H1 (cell line): ENCODE data around the gene ASTL. TPM values are rescaled to one million over a fixed set of nuclear protein-coding genes. Genes with fewer than 3 reads are reported as not detected.

Experiments
- CTCF ChIA-PET: fragments of 300-600 bp; sonication (Branson Sonifier 250); formaldehyde crosslinking; loops from one replicate; lab custom pipeline; 2021; ENCODE audit not compliant: partially characterized antibody; lab: Charles Lee
- POLR2A ChIA-PET: fragments of 300-600 bp; sonication (Branson Sonifier 250); formaldehyde crosslinking; loops from one replicate; lab custom pipeline; 2021; ENCODE audit warnings: inconsistent platforms; ENCODE audit not compliant: partially characterized antibody; lab: Charles Lee
- DNase-seq, 2 experiments: peaks; one replicate each; pipeline versions ENCODE4 v3.0.0 to v3.0.0-alpha.2; 2010 to 2022; ENCODE audit warnings: low spot score in 2 of 2, low read depth in 1 of 2, mixed read lengths in 1 of 2
- FAIRE-seq: peaks from 2 replicates; lab custom pipeline; 2011; peaks lifted over from hg19 to GRCh38; lab: Jason Lieb, UNC
- H2AFZ ChIP-seq: 2 replicates; pipeline ENCODE4 v1.8.1; 2012; ENCODE audit warnings: low read length, inconsistent platforms
- H2AK5ac ChIP-seq: 2 replicates; pipeline ENCODE4 v1.6.1; 2013; ENCODE audit warnings: low read depth, low read length
- H2BK120ac ChIP-seq: replicated peaks from 2 replicates; pipeline ENCODE3; 2013; ENCODE audit warnings: low read depth, low read length, inconsistent platforms
- H2BK12ac ChIP-seq: 2 replicates; pipeline ENCODE4 v1.6.1; 2013; ENCODE audit warnings: low read depth, low read length
- H2BK15ac ChIP-seq: 2 replicates; pipeline ENCODE4 v1.6.1; 2013; ENCODE audit warnings: low read length
- H2BK20ac ChIP-seq: 2 replicates; pipeline ENCODE4 v1.6.1; 2013; ENCODE audit warnings: low read length
- H2BK5ac ChIP-seq: 2 replicates; pipeline ENCODE4 v1.6.1; 2013; ENCODE audit warnings: low read depth, low read length
- H3K14ac ChIP-seq: 2 replicates; pipeline ENCODE4 v1.6.1; 2013; ENCODE audit warnings: inconsistent platforms; ENCODE audit not compliant: insufficient read length
- H3K18ac ChIP-seq: 2 replicates; pipeline ENCODE4 v1.6.1; 2013; ENCODE audit warnings: low read length; ENCODE audit errors: extremely low read depth
- H3K23ac ChIP-seq: 2 replicates; pipeline ENCODE4 v1.6.1; 2013; ENCODE audit warnings: inconsistent platforms; ENCODE audit not compliant: insufficient read length
- H3K23me2 ChIP-seq: 2 replicates; pipeline ENCODE4 v1.6.1; 2013; ENCODE audit warnings: low read depth, low read length
- H3K27ac ChIP-seq: 2 replicates; pipeline ENCODE4 v1.6.1; 2011; ENCODE audit warnings: low read depth, low read length, inconsistent platforms
- H3K27me3 ChIP-seq, 4 experiments: replicated peaks in 1 of 4; 1 replicate in 1 of 4; 2 replicates in 3 of 4; pipeline versions ENCODE4 v1.6.1 to v1.8.1; 2011 to 2013; ENCODE audit warnings: low read length in 3 of 4, mild to moderate bottlenecking in 3 of 4, inconsistent platforms in 2 of 4, mixed read lengths in 2 of 4, moderate library complexity in 1 of 4; ENCODE audit not compliant: control insufficient read depth in 3 of 4, insufficient read depth in 3 of 4; ENCODE audit errors: extremely low read depth in 1 of 4
- H3K36me3 ChIP-seq, 4 experiments: 2 replicates each; pipeline versions ENCODE4 v1.6.1 to v1.8.1; 2011 to 2013; ENCODE audit warnings: mild to moderate bottlenecking in 4 of 4, low read length in 3 of 4, moderate library complexity in 2 of 4, control low read depth in 1 of 4, inconsistent platforms in 1 of 4; ENCODE audit not compliant: insufficient read depth in 4 of 4, control insufficient read depth in 2 of 4
- H3K4ac ChIP-seq: replicated peaks from 2 replicates; pipeline ENCODE3; 2013; ENCODE audit warnings: low read length, low read depth, mixed read lengths, inconsistent platforms; ENCODE audit not compliant: insufficient read length
- H3K4me1 ChIP-seq, 4 experiments: replicated peaks in 1 of 4; 1 replicate in 1 of 4; 2 replicates in 3 of 4; pipeline versions ENCODE4 v1.6.1 to v1.8.1; 2011 to 2013; ENCODE audit warnings: low read length in 3 of 4, inconsistent platforms in 2 of 4, mixed read lengths in 1 of 4; ENCODE audit not compliant: insufficient read depth in 4 of 4, control insufficient read depth in 3 of 4
- H3K4me2 ChIP-seq, 2 experiments: 2 replicates each; pipeline versions ENCODE4 v1.6.1 to v1.8.1; 2011 to 2013; ENCODE audit warnings: low read depth in 2 of 2, low read length in 2 of 2, control low read depth in 1 of 2, inconsistent platforms in 1 of 2, mild to moderate bottlenecking in 1 of 2; ENCODE audit not compliant: insufficient read depth in 1 of 2
- H3K4me3 ChIP-seq, 4 experiments: fragments of 200-600, 300-600 bp in 1 of 4; sonication (generic), shearing (Covaris generic), sonication (Bioruptor Twin) in 1 of 4; 2 replicates each; pipeline versions ENCODE4 v1.5.1 to v1.8.1; 2011 to 2016; ENCODE audit warnings: low read length in 4 of 4, low read depth in 3 of 4, control low read depth in 2 of 4, inconsistent platforms in 2 of 4, mild to moderate bottlenecking in 2 of 4, mixed read lengths in 1 of 4, moderate library complexity in 1 of 4; ENCODE audit not compliant: insufficient read depth in 2 of 4; ENCODE audit errors: extremely low read depth in 1 of 4
- H3K56ac ChIP-seq: replicated peaks from 2 replicates; pipeline ENCODE3; 2013; ENCODE audit warnings: low read depth, mild to moderate bottlenecking, mixed read lengths, low read length, inconsistent platforms; ENCODE audit not compliant: insufficient read length
- H3K79me1 ChIP-seq: 2 replicates; pipeline ENCODE4 v1.6.1; 2013; ENCODE audit warnings: low read depth, low read length, control low read depth
- H3K79me2 ChIP-seq, 2 experiments: 2 replicates each; pipeline versions ENCODE4 v1.6.1 to v1.8.1; 2012 to 2013; ENCODE audit warnings: low read length in 2 of 2, mild to moderate bottlenecking in 2 of 2, inconsistent platforms in 1 of 2; ENCODE audit not compliant: insufficient read depth in 2 of 2, control insufficient read depth in 1 of 2
- H3K9ac ChIP-seq, 4 experiments: replicated peaks in 1 of 4; 1 replicate in 1 of 4; 2 replicates in 3 of 4; pipeline versions ENCODE4 v1.6.1 to v1.8.1; 2011 to 2013; ENCODE audit warnings: low read depth in 3 of 4, low read length in 3 of 4, control low read depth in 2 of 4, mild to moderate bottlenecking in 2 of 4, moderate library complexity in 2 of 4, inconsistent platforms in 1 of 4; ENCODE audit errors: extremely low read depth in 1 of 4
- H3K9me3 ChIP-seq, 2 experiments: 2 replicates each; pipeline versions ENCODE4 v1.6.1 to v1.8.1; 2012 to 2013; ENCODE audit warnings: mild to moderate bottlenecking in 2 of 2, moderate library complexity in 2 of 2, control low read depth in 1 of 2, inconsistent platforms in 1 of 2, low read depth in 1 of 2, low read length in 1 of 2, mixed read lengths in 1 of 2; ENCODE audit not compliant: insufficient read depth in 2 of 2
- H4K20me1 ChIP-seq, 2 experiments: replicated peaks in 1 of 2; 2 replicates each; pipeline versions ENCODE3 to v1.8.1; 2011 to 2013; ENCODE audit warnings: inconsistent platforms in 2 of 2, low read length in 2 of 2, mild to moderate bottlenecking in 1 of 2; ENCODE audit not compliant: insufficient read depth in 2 of 2, control insufficient read depth in 1 of 2
- H4K5ac ChIP-seq: 2 replicates; pipeline ENCODE4 v1.6.1; 2013; ENCODE audit warnings: low read length, low read depth, mixed read lengths, inconsistent platforms; ENCODE audit not compliant: insufficient read length
- H4K8ac ChIP-seq: 2 replicates; pipeline ENCODE4 v1.8.0; 2013; ENCODE audit warnings: mild to moderate bottlenecking, moderate library complexity, low read length, inconsistent platforms; ENCODE audit not compliant: insufficient read depth; ENCODE audit errors: extremely low read depth
- H4K91ac ChIP-seq: replicated peaks from 2 replicates; pipeline ENCODE3; 2013; ENCODE audit warnings: low read length, mixed read lengths, inconsistent platforms; ENCODE audit not compliant: insufficient read length
- SP1 ChIP-seq: IDR thresholded peaks from 2 replicates; pipeline ENCODE4 v1.6.1; 2011; ENCODE audit warnings: low read depth, low read length
- SRF ChIP-seq: IDR thresholded peaks from 2 replicates; pipeline ENCODE4 v1.6.1; 2011; ENCODE audit warnings: mild to moderate bottlenecking, low read depth, low read length, moderate library complexity
- TAF7 ChIP-seq: optimal IDR thresholded peaks from 2 replicates; pipeline ENCODE3; 2011; ENCODE audit warnings: low read depth, mild to moderate bottlenecking, inconsistent platforms, low read length, moderate library complexity, borderline replicate concordance
- WGBS, 2 experiments: shearing (Covaris generic) in 1 of 2; methylation state at CpG; one replicate each; pipeline versions ENCODE4 v1.1.6 to v1.1.7; 2013 to 2015; ENCODE audit warnings: low lambda C conversion rate in 2 of 2, mixed read lengths in 2 of 2, inconsistent platforms in 1 of 2, low coverage in 1 of 2, missing lambda C conversion rate in 1 of 2; ENCODE audit not compliant: insufficient replicate concordance in 2 of 2, insufficient coverage in 1 of 2, insufficient read length in 1 of 2; ENCODE audit errors: extremely low coverage in 1 of 2, missing lambda C conversion rate in 1 of 2; 5-methylcytosine and 5-hydroxymethylcytosine counted together
- polyA plus RNA-seq, 7 experiments: library from polyadenylated mRNA; depleted of rRNA in 3 of 7; stranded (reverse) in 5 of 7; unstranded in 2 of 7; fragments of >200 nt in 5 of 7; fragments of 200-250 nt in 2 of 7; gene quantifications; 1 replicate in 5 of 7; 2 replicates in 1 of 7; 4 replicates in 1 of 7; pipeline versions ENCODE4 v1.2.1 to v1.2.3, GENCODE V29; 2011 to 2013; ENCODE audit warnings: missing spikeins in 2 of 7, mixed read lengths in 2 of 7
- total RNA-seq: library from RNA; stranded (reverse); fragmentation: NEBNext Ultra II Directional; extraction: Animal tissue kit (Norgen Biotek cat#: 25700); gene quantifications from 2 replicates; pipeline ENCODE4 v1.2.1, GENCODE V29; 2021

The ASTL gene
- total and polyA plus RNA-seq, 2 of the 8 experiments (the other 6 are each of a cell fraction or from before 2014, with no cell fraction given), result 0.60 to 1.4 TPM

- TF ChIP-seq SP1 (no peak), TAF7 (no peak), SRF (no peak)
- DNase-seq (no peak), FAIRE-seq (no peak)
- no peak overlapping the region for H3K4me3 ChIP-seq
- H4K91ac ChIP-seq, result no peak overlapping the region
- no peaks in the 10 kb centered on the region for H3K27me3 ChIP-seq
- no peaks in the 10 kb centered on the region for H3K79me2 ChIP-seq
- ChIA-PET CTCF (interaction anchor here (1.1 to 5.6 kb wide), 17 partner anchors 9 to 182 kb away, joined by 3 to 155 read pairs (median 7); partner anchors contain the start of genes ASTL and DUSP2), POLR2A (interaction anchor here (4.8 kb wide), 1 partner anchor 37 kb away, joined by 11 read pairs; the partner anchor contains the start of gene ASTL)
- no peak overlapping the region for H2BK5ac ChIP-seq
- H2BK20ac ChIP-seq, result no peak overlapping the region
- no peak overlapping the region for H3K9ac ChIP-seq
- H4K20me1 ChIP-seq, result no peaks in the 10 kb centered on the region
- H4K5ac ChIP-seq, result no peak overlapping the region
- WGBS, 2 experiments, result 86% methylated on average over 6 of the region's 6 CpGs; no CpG with 5 or more reads in 1 of the 2 experiments
- H3K23ac ChIP-seq, result no peak overlapping the region
- H2BK12ac ChIP-seq, result no peak overlapping the region
- H3K23me2 ChIP-seq, result no peaks in the 10 kb centered on the region
- H3K9me3 ChIP-seq, result no peaks in the 10 kb centered on the region
- H2AFZ ChIP-seq, result no peak overlapping the region
- no peak overlapping the region for H2AK5ac ChIP-seq
- no peak overlapping the region for H3K27ac ChIP-seq
- H3K36me3 ChIP-seq, result no peaks in the 10 kb centered on the region
- no peak overlapping the region for H3K18ac ChIP-seq
- H3K4me1 ChIP-seq, result no peaks in the 10 kb centered on the region
- no peak overlapping the region for H2BK15ac ChIP-seq
- H3K56ac ChIP-seq, result no peak overlapping the region
- no peak overlapping the region for H4K8ac ChIP-seq
- H2BK120ac ChIP-seq, result no peak overlapping the region
- no peak overlapping the region for H3K14ac ChIP-seq
- H3K4me2 ChIP-seq, result no peak overlapping the region
- H3K79me1 ChIP-seq, result no peaks in the 10 kb centered on the region
- H3K4ac ChIP-seq, result no peak overlapping the region
Observed at GRCh38 chr2:96175951-96176350, 37.6 kb upstream of the ASTL start.
